Measurements from ENCODE around the gene GPR180.
A peak's percentile ranks its signal among the peaks of the same experiment; 100 is the strongest.

GPR180 gene

GRCh38 chr13:94601446-94602431 lies at the start of gene GPR180:
GPR180 (plus strand) TSS chr13:94601857; CDS start chr13:94601928, 71 bp downstream.
- peak; percentile 92 for DNase-seq

- DNase-seq, result no peak
Measured at GRCh38 chr13:94552095-94552494, 49.6 kb upstream of the GPR180 start.

DNA sequence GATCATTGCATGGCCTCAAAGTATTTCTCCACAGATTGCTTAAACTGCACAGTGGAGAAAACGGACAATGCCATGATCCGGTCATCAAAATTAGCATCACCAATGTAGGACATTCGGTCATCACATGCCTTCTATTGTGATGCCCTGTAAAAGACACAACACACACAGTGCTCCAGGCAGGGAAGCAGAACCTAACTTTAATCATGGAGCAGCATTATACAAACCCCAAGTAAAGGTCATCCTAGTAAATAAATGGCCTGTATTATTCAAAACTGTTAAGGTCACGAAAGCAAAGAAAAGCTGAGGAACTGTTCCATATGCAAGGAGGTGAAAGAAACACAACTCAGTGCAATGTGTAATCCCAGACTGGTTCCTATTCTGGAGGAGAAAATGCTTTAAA lies 47.9 kb upstream of the GPR180 start:
- no peak for DNase-seq

DNA sequence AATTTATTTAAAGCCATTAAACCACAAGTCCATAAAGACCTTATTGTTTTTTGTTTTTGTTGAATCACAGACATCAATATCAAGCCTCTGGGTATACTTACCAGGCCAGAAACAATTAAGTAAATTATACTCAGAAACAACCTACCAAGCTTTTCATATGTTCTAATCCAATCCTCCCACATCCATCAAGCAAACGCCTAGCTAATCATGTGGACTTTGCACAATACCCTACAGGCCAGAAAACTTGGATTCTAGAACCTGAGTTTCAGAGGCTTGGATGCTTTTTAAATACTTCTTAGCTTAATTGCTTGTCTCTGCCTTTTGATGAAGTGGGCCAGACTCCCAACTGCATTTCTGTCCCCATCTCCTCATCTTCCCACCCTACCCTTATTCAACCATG lies 45.6 kb upstream of the GPR180 start:
- DNase-seq, result no peak

- no peak for DNase-seq
Measured at GRCh38 chr13:94556621-94557020, 45.0 kb upstream of the GPR180 start.

DNA sequence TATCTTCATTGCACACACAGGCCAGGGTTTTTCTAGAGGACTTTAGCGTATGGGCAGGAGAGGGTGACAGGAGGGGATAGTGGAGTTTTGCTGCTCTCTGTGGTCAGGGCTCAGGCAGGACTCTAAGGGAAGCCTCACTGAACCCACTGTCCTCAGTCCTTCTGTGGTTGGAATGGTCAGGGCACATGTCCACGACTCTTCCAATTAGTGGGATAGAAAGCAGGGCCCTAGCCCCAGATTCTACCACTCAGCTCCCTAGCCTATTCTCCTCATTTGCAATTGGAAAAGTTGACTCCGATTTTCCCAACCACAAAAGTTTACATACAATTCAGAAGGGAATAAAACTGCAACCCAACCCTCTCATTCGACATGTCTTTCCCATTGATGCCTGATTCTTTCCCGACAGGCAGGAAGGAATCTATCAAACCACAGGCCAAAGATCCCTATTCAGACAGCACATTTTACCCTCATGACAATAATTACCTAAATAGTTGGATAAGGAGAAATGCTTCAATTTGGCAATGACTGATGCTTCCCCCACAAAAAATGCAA lies 43.9 kb upstream of the GPR180 start:
- DNase-seq, result no peak

DNA sequence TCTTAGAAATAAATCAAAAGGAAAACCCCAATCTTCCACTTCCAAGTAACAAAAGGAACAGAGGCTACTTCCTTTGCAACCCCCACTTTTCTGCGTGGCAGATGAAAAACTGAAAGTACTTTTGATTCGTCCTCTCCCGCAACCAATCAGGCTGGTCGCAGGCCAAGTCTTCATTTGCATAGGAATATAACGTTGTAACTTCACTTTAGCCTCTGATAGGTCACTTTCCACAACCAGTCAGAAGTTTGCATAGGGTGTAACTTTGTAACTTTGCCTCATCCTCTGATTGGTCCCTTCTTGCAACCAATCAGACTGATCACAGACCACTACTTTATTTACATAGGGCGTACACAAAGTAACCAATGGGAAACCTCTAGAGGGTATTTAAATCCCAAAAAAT lies 42.9 kb upstream of the GPR180 start:
- DNase-seq, result no peak

DNA sequence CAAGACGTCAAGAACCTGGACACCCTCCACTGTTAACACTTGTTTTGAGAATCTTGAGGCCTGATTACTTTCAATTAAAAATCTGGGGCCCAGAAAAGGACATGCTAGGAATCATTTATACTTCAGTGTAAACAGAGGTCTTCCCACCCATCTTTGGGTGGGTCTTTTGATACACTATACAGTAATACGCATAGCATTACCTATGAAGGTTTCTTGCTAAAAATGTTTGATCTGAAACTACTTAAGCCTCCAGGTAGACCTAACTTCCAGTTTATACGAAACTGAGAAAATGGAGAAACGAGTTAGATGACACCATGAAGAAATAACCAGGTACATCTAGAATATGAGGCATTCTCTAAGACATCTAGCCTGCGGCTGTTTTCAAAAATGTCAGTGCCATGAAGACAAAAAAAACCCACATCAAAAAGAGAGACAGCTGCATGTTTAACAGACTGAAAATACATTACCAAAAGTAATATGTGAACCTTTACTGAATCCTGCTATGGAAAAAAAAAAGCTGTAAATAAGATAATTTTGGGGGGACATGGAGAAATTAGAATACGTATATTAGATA lies 42.3 kb upstream of the GPR180 start:
- no peak for DNase-seq

GRCh38 chr13:94560116-94560515 lies 41.5 kb upstream of the GPR180 start:
- no peak for DNase-seq

GRCh38 chr13:94561126-94561525 lies 40.5 kb upstream of the GPR180 start:
- DNase-seq, result no peak

- no peak for DNase-seq
Measured at GRCh38 chr13:94567581-94567980, 34.1 kb upstream of the GPR180 start.

- DNase-seq, result no peak
Measured at GRCh38 chr13:94568443-94568842, 33.2 kb upstream of the GPR180 start.

DNA sequence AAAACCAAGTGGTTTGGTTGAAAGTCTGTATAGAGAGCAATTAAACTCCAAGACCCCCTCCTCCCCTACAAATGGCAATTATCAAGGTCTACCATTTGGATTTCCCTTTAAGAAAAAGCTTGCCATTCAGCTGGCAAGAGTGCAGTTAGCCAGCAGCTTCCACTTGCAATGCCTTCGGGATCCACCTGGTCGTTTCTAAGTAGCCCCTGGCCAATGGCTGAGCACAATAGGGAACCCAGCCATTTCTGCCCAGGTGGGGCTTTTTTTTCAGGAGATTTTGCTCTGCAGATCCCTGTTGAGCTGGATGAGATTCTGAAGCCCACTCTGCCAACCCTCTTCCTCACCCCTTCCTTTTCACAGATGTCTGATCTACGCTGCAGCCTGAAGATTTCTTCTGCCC lies 32.0 kb upstream of the GPR180 start:
- no peak for DNase-seq

DNA sequence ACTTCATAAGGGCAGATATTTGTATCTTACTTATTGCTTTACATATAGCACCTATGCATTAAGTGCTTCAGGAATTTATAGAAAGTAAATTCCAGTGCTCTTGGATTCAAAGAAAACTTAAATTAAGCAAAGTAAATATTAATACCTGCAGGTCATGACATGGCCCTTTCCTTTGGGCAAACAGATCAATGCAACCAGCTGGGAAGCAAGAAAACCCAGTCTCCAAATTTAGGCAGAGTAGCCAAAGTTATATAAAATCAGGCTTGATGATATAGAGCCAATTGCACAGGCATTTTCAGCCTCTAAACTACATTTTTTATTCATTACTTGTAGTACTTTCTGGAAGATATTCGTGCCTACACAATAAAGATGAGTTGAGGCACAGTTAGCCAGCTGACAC lies 22.6 kb upstream of the GPR180 start:
- DNase-seq, result no peak

- no peak for DNase-seq
Measured at GRCh38 chr13:94583926-94584325, 17.7 kb upstream of the GPR180 start.

DNA sequence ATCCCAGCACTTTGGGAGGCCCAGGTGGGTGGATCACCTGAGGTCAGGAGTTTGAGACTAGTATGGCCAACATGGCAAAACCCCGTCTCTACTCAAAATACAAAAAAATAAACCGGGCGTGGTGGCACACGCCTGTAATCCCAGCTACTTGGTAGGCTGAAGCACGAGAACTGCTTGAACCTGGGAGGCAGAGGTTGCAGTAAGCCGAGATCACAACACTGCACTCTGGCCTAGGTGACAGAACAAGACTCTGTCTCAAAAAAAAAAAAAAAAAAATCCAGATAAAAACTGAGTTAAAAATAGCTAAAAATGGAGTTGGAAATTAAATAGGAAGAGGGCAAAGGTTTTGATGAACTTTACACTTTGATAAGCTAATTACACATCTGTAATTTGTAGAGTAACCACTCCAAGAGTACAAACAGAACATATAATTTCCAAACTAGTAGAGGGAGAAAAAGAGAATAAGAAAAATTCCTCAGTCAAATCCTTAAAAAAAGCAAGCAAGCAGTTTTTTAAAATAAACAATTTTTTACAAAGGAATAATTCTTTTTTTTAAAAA lies 16.0 kb upstream of the GPR180 start:
- no peak for DNase-seq

- no peak for DNase-seq
Measured at GRCh38 chr13:94586371-94586770, 15.3 kb upstream of the GPR180 start.

DNA sequence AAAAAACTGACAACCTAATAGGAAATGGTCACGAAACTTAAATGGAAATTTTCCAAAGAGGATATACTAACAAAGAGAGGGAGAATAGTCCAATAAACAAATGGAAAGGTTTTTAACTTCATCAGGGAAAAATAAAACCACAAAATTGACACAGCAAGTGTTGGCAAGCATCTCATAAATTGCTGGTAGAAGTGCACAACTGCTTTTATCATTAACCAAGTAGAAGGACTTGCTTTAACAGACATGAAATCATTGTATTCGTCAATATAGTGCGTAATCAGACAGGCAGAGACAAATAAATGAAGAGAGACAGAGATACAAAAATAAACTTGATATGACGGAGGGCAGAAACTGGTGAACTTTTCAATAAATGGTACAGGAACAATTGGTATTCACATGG lies 13.1 kb upstream of the GPR180 start:
- no peak for DNase-seq

DNA sequence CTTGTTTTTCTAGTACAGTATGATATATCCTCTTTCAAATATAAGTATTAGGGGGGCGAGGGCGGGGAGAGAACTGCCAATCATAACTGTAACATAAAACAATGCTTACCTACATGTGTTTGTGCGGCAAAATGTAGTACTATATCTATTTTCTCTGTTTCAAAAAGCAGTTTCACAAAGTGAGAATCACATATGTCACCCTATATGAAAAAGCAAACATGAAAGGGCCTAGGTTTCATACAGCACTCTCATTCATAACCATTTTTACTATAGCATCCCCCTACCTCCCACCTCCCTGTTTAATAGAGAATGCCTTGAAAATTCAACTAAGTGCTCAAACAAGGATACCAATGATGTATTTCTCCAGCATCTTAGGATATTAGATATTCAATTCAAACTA lies 10.9 kb upstream of the GPR180 start:
- DNase-seq, result no peak

GRCh38 chr13:94595001-94595949 lies 6.4 kb upstream of the GPR180 start:
- DNase-seq, result peak; percentile 58

DNA sequence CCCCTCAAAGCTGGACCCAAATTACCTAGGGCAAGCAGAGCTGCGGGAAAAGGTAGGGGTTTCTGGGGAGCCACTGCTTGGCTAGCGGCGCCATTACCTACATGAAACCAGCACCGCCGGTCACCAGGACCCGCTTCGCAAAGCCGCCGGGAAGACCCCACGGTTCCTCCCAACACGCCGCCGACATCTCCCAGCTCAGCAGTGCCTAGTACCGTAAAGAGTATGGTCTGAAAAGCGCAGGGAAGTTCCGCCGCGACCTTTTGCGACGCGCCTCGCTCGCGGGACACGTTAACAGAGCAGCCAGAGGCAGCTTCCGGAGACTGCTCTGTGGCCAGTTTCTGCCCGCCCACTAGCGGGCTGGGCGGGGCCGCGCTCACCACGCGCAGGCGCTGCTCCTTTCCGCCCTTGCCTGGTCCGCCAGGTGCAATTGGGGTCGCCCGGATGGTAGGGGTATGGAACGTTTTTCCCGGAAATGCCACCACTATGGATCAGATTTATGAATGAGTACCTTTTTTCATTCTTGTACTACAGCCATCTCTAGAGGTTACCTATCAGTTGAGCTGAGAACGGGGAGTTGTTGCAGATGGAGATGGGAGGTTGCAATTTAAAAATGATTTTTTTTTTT lies 5.6 kb upstream of the GPR180 start, which contains the start of gene TGDS:
TSS of gene TGDS (minus strand) at position 203 of the 625 bp plus-strand sequence. CDS start at position 187, 16 bp downstream.
- peak; percentile 92 for DNase-seq

DNA sequence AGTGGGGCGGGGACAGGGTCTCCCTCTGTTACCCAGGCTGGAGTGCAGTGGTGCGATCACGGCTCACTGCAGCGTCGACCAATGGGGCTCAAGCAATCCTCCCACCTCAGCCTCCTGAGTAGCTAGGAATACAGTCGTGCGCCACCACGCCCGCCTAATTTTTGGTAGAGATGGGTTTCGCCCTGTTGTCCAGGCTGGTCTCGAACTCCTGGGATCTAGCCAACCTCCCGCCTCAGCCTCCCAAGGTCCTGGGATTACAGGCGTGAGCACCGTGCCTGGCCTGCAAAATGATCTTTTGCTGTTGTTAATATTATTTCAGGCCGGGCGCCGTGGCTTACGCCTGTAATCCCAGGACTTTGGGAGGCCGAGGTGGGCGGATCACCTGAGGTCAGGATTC lies 5.1 kb upstream of the GPR180 start:
- no peak for DNase-seq

All from activated naive CD4-positive, alpha-beta T cell treated with Interleukin-2 at 50 U/mL for 16 hours (primary cell).